DOHH2 (cell line): ENCODE results near the gene TMEM106A.

Experiments used
- H3F3A ChIP-seq: fragments of 200-600 bp; sonication (generic), shearing (Covaris generic); 2 replicates; pipeline ENCODE4 v1.6.0; 2016; ENCODE audit warnings: antibody characterized with exemption, mild to moderate bottlenecking; ENCODE audit not compliant: control insufficient read depth, insufficient read depth
- H3K27ac ChIP-seq: fragments of 200-600 bp; sonication (generic); 2 replicates; pipeline ENCODE4 v1.5.1; 2014; ENCODE audit warnings: low read depth, mild to moderate bottlenecking, low read length, moderate library complexity
- H3K27me3 ChIP-seq: fragments of 200-600 bp; sonication (generic); 2 replicates; pipeline ENCODE4 v1.6.1; 2014; ENCODE audit warnings: mild to moderate bottlenecking, low read length, mixed read lengths; ENCODE audit not compliant: control insufficient read depth
- H3K36me3 ChIP-seq: fragments of 200-600 bp; sonication (generic); 2 replicates; pipeline ENCODE4 v1.6.1; 2014; ENCODE audit warnings: mild to moderate bottlenecking, low read length, moderate library complexity, mixed read lengths; ENCODE audit not compliant: control insufficient read depth
- H3K4me1 ChIP-seq: fragments of 200-600 bp; sonication (generic); 2 replicates; pipeline ENCODE4 v1.6.1; 2014; ENCODE audit warnings: mild to moderate bottlenecking, low read length, mixed read lengths; ENCODE audit not compliant: control insufficient read depth
- H3K4me2 ChIP-seq: fragments of 200-600 bp; sonication (generic); 2 replicates; pipeline ENCODE4 v1.6.0; 2014; ENCODE audit warnings: mild to moderate bottlenecking, low read length, moderate library complexity
- H3K4me3 ChIP-seq: fragments of 200-600 bp; sonication (generic); 2 replicates; pipeline ENCODE4 v1.5.1; 2014; ENCODE audit warnings: mild to moderate bottlenecking, low read length, mixed read lengths
- H3K79me2 ChIP-seq: fragments of 200-600 bp; sonication (generic); 2 replicates; pipeline ENCODE4 v1.6.1; 2014; ENCODE audit warnings: mild to moderate bottlenecking, low read length, mixed read lengths; ENCODE audit not compliant: control insufficient read depth
- H3K9me2 ChIP-seq: fragments of 200-600 bp; sonication (generic); replicated peaks from 2 replicates; pipeline ENCODE4 v1.6.1; 2014; ENCODE audit warnings: mild to moderate bottlenecking, low read length, mixed read lengths; ENCODE audit not compliant: control insufficient read depth
- H3K9me3 ChIP-seq: fragments of 200-600 bp; sonication (generic); 2 replicates; pipeline ENCODE4 v1.6.1; 2014; ENCODE audit warnings: antibody characterized with exemption, low read length, mixed read lengths; ENCODE audit not compliant: control insufficient read depth, insufficient read depth
- H4K20me1 ChIP-seq: fragments of 200-600 bp; sonication (generic); 2 replicates; pipeline ENCODE4 v1.6.0; 2014; ENCODE audit warnings: low read depth, mild to moderate bottlenecking, antibody characterized with exemption, low read length, moderate library complexity; ENCODE audit not compliant: control insufficient read depth, insufficient read depth
- CTCF ChIP-seq: fragments of 200-600 bp; sonication (generic); IDR thresholded peaks from one replicate; pipeline ENCODE4 v1.5.1; 2014; ENCODE audit warnings: antibody characterized with exemption, mild to moderate bottlenecking, low read depth, low read length; ENCODE audit not compliant: poor library complexity, severe bottlenecking
- EZH2phosphoT487 ChIP-seq: fragments of 200-600 bp; sonication (generic); IDR thresholded peaks from 2 replicates; pipeline ENCODE4 v1.6.1; 2017; ENCODE audit warnings: borderline replicate concordance, mild to moderate bottlenecking, antibody characterized with exemption, low read length, moderate library complexity, mixed read lengths

TMEM106A gene

DNA sequence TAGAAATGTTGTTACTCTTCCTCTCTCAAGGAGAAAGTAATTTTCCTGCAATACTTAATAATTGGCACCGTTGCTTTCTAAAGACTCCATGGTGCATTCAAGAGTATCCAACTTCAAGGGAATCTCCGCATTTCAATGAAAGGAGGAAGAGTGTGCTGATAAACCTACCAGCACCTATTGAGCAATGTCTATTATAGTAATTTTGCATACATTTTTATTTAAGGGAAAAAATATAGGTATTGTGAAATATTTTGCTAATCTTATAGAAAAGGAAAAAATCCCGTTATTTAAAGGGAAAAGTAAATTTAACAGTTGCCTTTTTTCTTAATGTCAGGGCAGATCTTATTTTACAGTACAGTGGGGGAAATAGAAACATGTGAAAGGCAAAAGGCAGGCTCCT, 1.1 kb upstream of the TMEM106A start:
- no peaks in the 10 kb centered on the region for H4K20me1 ChIP-seq
- H3K4me2 ChIP-seq, result peak overlapping the region; percentile 84
- H3K9me2 ChIP-seq, result no peaks in the 10 kb centered on the region
- H3K27ac ChIP-seq, result no peak overlapping the region
- H3K9me3 ChIP-seq, result no peaks in the 10 kb centered on the region
- TF ChIP-seq CTCF (no peak), EZH2phosphoT487 (no peak)
- H3K79me2 ChIP-seq, result no peaks in the 10 kb centered on the region
- peaks cover 27% of the 10 kb centered on the region for H3K4me1 ChIP-seq
- no peaks in the 10 kb centered on the region for H3K27me3 ChIP-seq
- peaks cover 7% of the 10 kb centered on the region for H3F3A ChIP-seq
- peaks cover 10% of the 10 kb centered on the region for H3K36me3 ChIP-seq
- H3K4me3 ChIP-seq, result peak overlapping the region; percentile 80

- Histone ChIP-seq H3K4me2 (peak overlapping the region; percentile 84), H3K27me3 (no peaks in the 10 kb centered on the region), H3K9me2 (no peaks in the 10 kb centered on the region), H3K4me3 (peak overlapping the region; percentile 80), H3K9me3 (no peaks in the 10 kb centered on the region), H3K36me3 (peaks cover 10% of the 10 kb centered on the region), H3K79me2 (no peaks in the 10 kb centered on the region), H4K20me1 (no peaks in the 10 kb centered on the region), H3F3A (peaks cover 7% of the 10 kb centered on the region), H3K27ac (peak overlapping the region; percentile 35), H3K4me1 (peaks cover 27% of the 10 kb centered on the region)
- no peak for TF ChIP-seq CTCF
- TF ChIP-seq EZH2phosphoT487, result no peak
Observed at GRCh38 chr17:43211123-43211479, 574 bp upstream of the TMEM106A start.

- Histone ChIP-seq H3K4me1 (peaks cover 27% of the 10 kb centered on the region), H3K9me2 (no peaks in the 10 kb centered on the region), H3K79me2 (no peaks in the 10 kb centered on the region), H3K4me3 (peak overlapping the region; percentile 80), H3K27ac (peak overlapping the region; percentile 27; the same call in 1 of the 2 replicates), H3K9me3 (no peaks in the 10 kb centered on the region), H3F3A (peaks cover 7% of the 10 kb centered on the region), H4K20me1 (no peaks in the 10 kb centered on the region), H3K27me3 (no peaks in the 10 kb centered on the region), H3K4me2 (peak overlapping the region; percentile 84), H3K36me3 (peaks cover 10% of the 10 kb centered on the region)
- no peak for TF ChIP-seq CTCF
- no peak for TF ChIP-seq EZH2phosphoT487
Observed at GRCh38 chr17:43212641-43213490, 1.2 kb downstream of the TMEM106A start.
